ENCODE measurements around the gene NTRK2. TPM values are rescaled to one million over a fixed set of nuclear protein-coding genes. Genes with fewer than 3 reads are reported as not detected.

The NTRK2 gene
- 3.1 and 3.5 TPM in 2 replicates for total RNA-seq

DNA sequence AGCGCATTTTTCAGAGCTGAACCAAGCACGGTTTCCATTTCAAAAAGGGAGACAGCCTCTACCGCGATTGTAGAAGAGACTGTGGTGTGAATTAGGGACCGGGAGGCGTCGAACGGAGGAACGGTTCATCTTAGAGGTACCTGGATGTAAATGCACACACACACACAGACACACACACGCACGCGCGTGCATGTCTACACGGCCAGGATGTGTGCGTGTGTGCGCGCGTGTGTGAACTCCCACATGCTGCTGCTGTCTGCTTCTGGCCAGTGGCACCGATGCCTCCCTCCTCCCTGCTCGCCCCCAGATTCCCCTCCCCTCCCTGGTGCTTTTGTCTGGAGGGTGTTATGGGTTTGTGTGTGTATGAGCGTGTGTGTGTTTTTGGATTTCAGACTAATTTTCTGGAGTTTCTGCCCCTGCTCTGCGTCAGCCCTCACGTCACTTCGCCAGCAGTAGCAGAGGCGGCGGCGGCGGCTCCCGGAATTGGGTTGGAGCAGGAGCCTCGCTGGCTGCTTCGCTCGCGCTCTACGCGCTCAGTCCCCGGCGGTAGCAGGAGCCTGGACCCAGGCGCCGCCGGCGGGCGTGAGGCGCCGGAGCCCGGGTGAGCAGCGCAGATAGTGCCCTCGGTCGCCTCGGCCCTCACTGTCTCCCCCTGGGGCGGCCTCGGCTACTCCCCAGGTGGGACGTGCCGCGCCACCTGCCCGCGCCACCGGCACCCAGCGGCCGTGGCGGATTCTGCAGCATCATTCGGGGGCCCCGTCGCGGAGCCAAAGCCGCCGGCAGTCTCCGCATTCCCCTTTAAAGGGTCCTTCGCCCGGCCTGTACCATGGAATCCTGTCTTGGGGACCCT is at the start of gene NTRK2:
TSS of gene NTRK2 (plus strand) at position 442 of the 850 bp plus-strand sequence. CDS start 1,020 bp downstream, outside the sequence.

